ENCODE results near the gene TRIM28. TPM values are rescaled to one million over a fixed set of nuclear protein-coding genes. Genes with fewer than 3 reads are reported as not detected.

The TRIM28 gene
- total RNA-seq, 2 experiments from 2014 or later, result 527 to 550 TPM

- no peak within 1 kb of the TSS for H3K27ac Mint-ChIP-seq
- H3K9me3 Mint-ChIP-seq, result peaks cover 9% of the 10 kb centered on the region
- CTCF ChIA-PET, result interaction anchor here (0.9 to 1.7 kb wide), 2 partner anchors 9 to 69 kb away, joined by 3 to 4 read pairs; partner anchors contain the start of gene ZBTB45
- peaks cover 18% of the 10 kb centered on the region for H3K4me1 Mint-ChIP-seq (ENCODE audit: low read depth)
- no peak within 1 kb of the TSS for H3K4me3 Mint-ChIP-seq
- POLR2A ChIA-PET, result interaction anchor here (1.5 to 10.2 kb wide), 2 partner anchors 8 to 38 kb away, joined by 4 to 164 read pairs; partner anchors contain the start of genes CHMP2A, TRIM28 and ZBTB45
- no peaks in the 10 kb centered on the region for H3K27me3 Mint-ChIP-seq
- ATAC-seq (no peak), DNase-seq (no peak)
- intact Hi-C loops (cut with micrococcal nuclease), result no loop called here
- TF ChIP-seq, protein P1, sequence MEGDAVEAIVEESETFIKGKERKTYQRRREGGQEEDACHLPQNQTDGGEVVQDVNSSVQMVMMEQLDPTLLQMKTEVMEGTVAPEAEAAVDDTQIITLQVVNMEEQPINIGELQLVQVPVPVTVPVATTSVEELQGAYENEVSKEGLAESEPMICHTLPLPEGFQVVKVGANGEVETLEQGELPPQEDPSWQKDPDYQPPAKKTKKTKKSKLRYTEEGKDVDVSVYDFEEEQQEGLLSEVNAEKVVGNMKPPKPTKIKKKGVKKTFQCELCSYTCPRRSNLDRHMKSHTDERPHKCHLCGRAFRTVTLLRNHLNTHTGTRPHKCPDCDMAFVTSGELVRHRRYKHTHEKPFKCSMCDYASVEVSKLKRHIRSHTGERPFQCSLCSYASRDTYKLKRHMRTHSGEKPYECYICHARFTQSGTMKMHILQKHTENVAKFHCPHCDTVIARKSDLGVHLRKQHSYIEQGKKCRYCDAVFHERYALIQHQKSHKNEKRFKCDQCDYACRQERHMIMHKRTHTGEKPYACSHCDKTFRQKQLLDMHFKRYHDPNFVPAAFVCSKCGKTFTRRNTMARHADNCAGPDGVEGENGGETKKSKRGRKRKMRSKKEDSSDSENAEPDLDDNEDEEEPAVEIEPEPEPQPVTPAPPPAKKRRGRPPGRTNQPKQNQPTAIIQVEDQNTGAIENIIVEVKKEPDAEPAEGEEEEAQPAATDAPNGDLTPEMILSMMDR (IDR thresholded peaks at IDR 0.05), result no peak
- H3K36me3 Mint-ChIP-seq (ENCODE audit: low read depth), result peaks cover 27% of the 10 kb centered on the region
These were observed 32.3 kb upstream of the TRIM28 start, which contains the start of gene SLC27A5 for GRCh38 chr19:58511353-58512208. Gene SLC27A5 (minus strand): TSS chr19:58511992. CDS start chr19:58511955, 37 bp downstream.

DNA sequence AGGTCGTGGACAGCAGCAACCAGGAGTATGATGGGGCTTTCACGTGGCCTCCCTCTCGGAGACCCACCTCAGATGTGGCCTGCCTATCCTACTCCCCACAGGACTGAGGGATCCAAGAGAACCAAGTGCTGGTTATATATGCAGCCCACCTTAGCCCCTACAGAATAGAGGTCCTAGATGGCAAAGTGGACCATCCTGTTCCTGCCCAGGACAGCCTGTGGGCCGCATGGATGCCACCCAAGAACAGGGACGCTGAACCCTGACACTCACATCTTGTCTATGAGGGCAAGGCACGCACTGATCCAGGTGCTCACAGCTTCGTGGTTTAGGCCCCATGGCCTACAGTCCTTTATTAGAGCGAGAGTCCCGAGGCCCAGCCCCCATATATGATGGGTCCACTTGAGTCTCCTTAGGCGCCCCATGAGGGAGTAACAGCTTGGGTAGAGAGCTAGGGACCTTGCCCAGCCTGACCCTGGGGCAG, 30.6 kb upstream of the TRIM28 start:
- Mint-ChIP-seq H3K27me3 (no peaks in the 10 kb centered on the region), H3K4me3 (peak overlapping the region; percentile 88), H3K27ac (peak overlapping the region; percentile 93), H3K9me3 (no peaks in the 10 kb centered on the region), H3K36me3 (ENCODE audit: low read depth) (peaks cover 20% of the 10 kb centered on the region), H3K4me1 (ENCODE audit: low read depth) (peaks cover 28% of the 10 kb centered on the region)
- no peak for DNase-seq
- ChIA-PET CTCF (interaction anchor here (1.0 to 1.7 kb wide), 12 partner anchors 9 to 295 kb away, joined by 3 to 24 read pairs (median 3); no protein-coding TSS in a partner anchor), POLR2A (interaction anchor here (1.0 to 10.2 kb wide), 6 partner anchors 13 to 63 kb away, joined by 3 to 164 read pairs (median 4); partner anchors contain the start of genes CHMP2A and TRIM28)
- no peak for ATAC-seq
- intact Hi-C loops (cut with micrococcal nuclease), result no loop called here
- TF ChIP-seq, protein P1 (IDR thresholded peaks at IDR 0.05), result no peak

GRCh38 chr19:58513694-58514563, 29.9 kb upstream of the TRIM28 start:
- Mint-ChIP-seq H3K4me1 (ENCODE audit: low read depth) (peaks cover 35% of the 10 kb centered on the region), H3K27me3 (no peaks in the 10 kb centered on the region), H3K27ac (peak overlapping the region; percentile 93), H3K36me3 (ENCODE audit: low read depth) (peaks cover 20% of the 10 kb centered on the region), H3K9me3 (no peaks in the 10 kb centered on the region), H3K4me3 (peak overlapping the region; percentile 88)
- ChIA-PET POLR2A (interaction anchor here (0.8 to 10.2 kb wide), 7 partner anchors 14 to 64 kb away, joined by 3 to 164 read pairs (median 4); partner anchors contain the start of genes CHMP2A and TRIM28), CTCF (interaction anchor here (0.6 to 1.7 kb wide), 26 partner anchors 8 to 295 kb away, joined by 3 to 24 read pairs (median 4); partner anchors contain the start of genes CHMP2A, UBE2M and ZNF584)
- DNase-seq, result peak; percentile 97
- intact Hi-C loops (cut with micrococcal nuclease), result no loop called here
- TF ChIP-seq, protein P1 (IDR thresholded peaks at IDR 0.05), result peak; percentile 98
- ATAC-seq, result peak; percentile 91

DNA sequence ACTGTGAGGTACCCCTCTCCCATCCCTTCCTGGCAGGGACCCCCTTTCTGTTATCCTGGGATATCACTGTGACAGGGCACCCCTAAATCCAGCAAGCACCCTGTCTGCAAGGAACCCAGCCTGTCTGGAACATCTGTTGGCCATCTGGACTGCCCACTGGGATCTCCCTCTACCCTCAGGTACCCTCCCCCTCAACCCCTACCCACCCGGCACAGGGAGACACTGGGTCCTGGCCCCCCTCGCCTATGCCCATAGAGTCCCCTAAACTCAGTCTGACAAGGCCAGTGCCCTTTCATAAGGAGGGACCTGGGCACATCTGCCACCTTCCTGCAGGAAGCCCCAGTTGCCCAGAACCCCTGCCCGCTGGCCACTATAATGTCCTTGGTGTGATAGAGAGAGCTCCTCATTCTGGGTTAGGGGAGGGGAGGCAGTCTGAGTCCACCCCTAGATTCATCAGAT, 29.3 kb upstream of the TRIM28 start:
- DNase-seq (no peak), ATAC-seq (no peak)
- Mint-ChIP-seq H3K27ac (peak overlapping the region; percentile 93), H3K36me3 (ENCODE audit: low read depth) (peaks cover 20% of the 10 kb centered on the region), H3K4me1 (ENCODE audit: low read depth) (peaks cover 35% of the 10 kb centered on the region), H3K4me3 (peak overlapping the region; percentile 88), H3K27me3 (no peaks in the 10 kb centered on the region), H3K9me3 (no peaks in the 10 kb centered on the region)
- intact Hi-C loops (cut with micrococcal nuclease), result no loop called here
- CTCF ChIA-PET, result interaction anchor here (0.6 to 1.7 kb wide), 27 partner anchors 8 to 296 kb away, joined by 3 to 24 read pairs (median 4); partner anchors contain the start of genes CHMP2A, UBE2M and ZNF584
- POLR2A ChIA-PET, result interaction anchor here (0.8 to 10.2 kb wide), 6 partner anchors 16 to 64 kb away, joined by 3 to 164 read pairs (median 4); partner anchors contain the start of genes CHMP2A and TRIM28
- TF ChIP-seq, protein P1 (IDR thresholded peaks at IDR 0.05), result no peak

Data from activated CD8-positive, alpha-beta T cell treated with anti-CD3 and anti-CD28 coated beads for 36 hours (primary cell).